ENCODE data around the gene SSR4. TPM values are rescaled to one million over a fixed set of nuclear protein-coding genes. Genes with fewer than 3 reads are reported as not detected.

SSR4 gene
- total and polyA plus RNA-seq, 2 of the 8 experiments (the other 6 are each of a cell fraction or from before 2014, with no cell fraction given): 168 to 642 TPM

DNA sequence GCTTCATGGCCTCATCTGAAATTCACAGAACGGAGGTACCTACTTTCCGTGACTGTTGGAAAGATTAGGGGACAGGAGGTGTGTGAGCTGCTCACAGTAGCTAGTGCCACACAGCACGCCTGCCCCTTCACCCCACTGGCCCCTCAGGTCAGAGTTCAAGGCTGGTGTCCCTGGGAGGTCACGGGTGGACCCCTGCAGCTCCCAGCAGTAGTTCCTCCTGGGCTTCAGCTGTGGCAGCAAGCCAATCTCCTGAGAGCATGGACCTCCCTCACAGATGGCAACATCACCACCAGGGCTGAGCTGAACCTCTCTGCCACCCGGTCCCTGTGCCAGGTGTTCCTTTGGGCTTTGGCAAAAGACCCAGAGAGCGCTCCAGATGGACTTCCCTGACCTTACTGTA, 2.1 kb upstream of the SSR4 start:
- no peak overlapping the region for H3K18ac ChIP-seq (ENCODE audit: extremely low read depth, low read length)
- H3K4ac ChIP-seq (replicated peaks; ENCODE audit: insufficient read length, low read depth, low read length): no peak overlapping the region
- H3K27me3 ChIP-seq (replicated peaks in 1 of 4; ENCODE audit: control insufficient read depth in 3 of 4, extremely low read depth in 1 of 4, insufficient read depth in 3 of 4, low read length in 3 of 4): no peaks in the 10 kb centered on the region
- 92% methylated on average over 4 of the region's 6 CpGs; no CpG with 5 or more reads in 1 of the 2 experiments for WGBS, 2 experiments (ENCODE audit: extremely low coverage in 1 of 2, insufficient coverage in 1 of 2, insufficient read length in 1 of 2, insufficient replicate concordance in 2 of 2, low coverage in 1 of 2, low lambda C conversion rate in 2 of 2, missing lambda C conversion rate in 1 of 2)
- no peak overlapping the region for H3K27ac ChIP-seq (ENCODE audit: low read depth, low read length)
- H3K79me2 ChIP-seq (ENCODE audit: control insufficient read depth in 1 of 2, insufficient read depth in 2 of 2, low read length in 2 of 2): peaks cover 0 to 34% of the 10 kb centered on the region in 2 experiments; a peak in 1 of 4 replicates
- DNase-seq (ENCODE audit: low read depth in 1 of 2, low spot score in 2 of 2) (no peak), FAIRE-seq (no peak)
- POLR2A ChIA-PET (ENCODE audit: partially characterized antibody): interaction anchor here (0.6 to 1.4 kb wide), 4 partner anchors 9 to 69 kb away, joined by 3 read pairs; partner anchors contain the start of gene BCAP31
- H2AFZ ChIP-seq (ENCODE audit: low read length): no peak overlapping the region
- H3K36me3 ChIP-seq (ENCODE audit: control insufficient read depth in 2 of 4, insufficient read depth in 4 of 4, low read length in 3 of 4): peaks cover 0 to 17% (median 2%) of the 10 kb centered on the region in 4 experiments; a peak in 2 of 8 replicates
- peaks cover 0 to 17% (median 6%) of the 10 kb centered on the region in 4 experiments; a peak in 4 of 7 replicates for H3K4me1 ChIP-seq (replicated peaks in 1 of 4; ENCODE audit: control insufficient read depth in 3 of 4, insufficient read depth in 4 of 4, low read length in 3 of 4)
- H4K91ac ChIP-seq (replicated peaks; ENCODE audit: insufficient read length, low read length): no peak overlapping the region
- H3K79me1 ChIP-seq (ENCODE audit: low read depth, low read length): no peaks in the 10 kb centered on the region; the same call in none of the 2 replicates
- H3K9ac ChIP-seq (replicated peaks in 1 of 4; ENCODE audit: extremely low read depth in 1 of 4, low read depth in 3 of 4, low read length in 3 of 4): no peak overlapping the region
- H2AK5ac ChIP-seq (ENCODE audit: low read depth, low read length): no peak overlapping the region
- no peak overlapping the region for H2BK15ac ChIP-seq (ENCODE audit: low read length)
- CTCF ChIA-PET (ENCODE audit: partially characterized antibody): interaction anchor here (1.2 to 3.0 kb wide), 3 partner anchors 10 to 156 kb away, joined by 3 to 14 read pairs (median 6); no protein-coding TSS in a partner anchor
- no peak overlapping the region for H2BK120ac ChIP-seq (replicated peaks; ENCODE audit: low read depth, low read length)
- no peak overlapping the region for H4K8ac ChIP-seq (ENCODE audit: extremely low read depth, insufficient read depth, low read length)
- no peaks in the 10 kb centered on the region for H3K9me3 ChIP-seq (ENCODE audit: insufficient read depth in 2 of 2, low read depth in 1 of 2, low read length in 1 of 2)
- no peak overlapping the region for H2BK20ac ChIP-seq (ENCODE audit: low read length)
- H4K5ac ChIP-seq (ENCODE audit: insufficient read length, low read depth, low read length): no peak overlapping the region
- TF ChIP-seq EGR1 (IDR thresholded peaks at IDR 0.05; ENCODE audit: borderline replicate concordance, low read depth, low read length): no peak
- TF ChIP-seq, protein P1, sequence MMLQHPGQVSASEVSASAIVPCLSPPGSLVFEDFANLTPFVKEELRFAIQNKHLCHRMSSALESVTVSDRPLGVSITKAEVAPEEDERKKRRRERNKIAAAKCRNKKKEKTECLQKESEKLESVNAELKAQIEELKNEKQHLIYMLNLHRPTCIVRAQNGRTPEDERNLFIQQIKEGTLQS (IDR thresholded peaks at IDR 0.05; ENCODE audit: insufficient read depth, low read depth, low read length): no peak
- no peak for TF ChIP-seq POU5F1 (IDR thresholded peaks at IDR 0.05; ENCODE audit: low read depth, low read length)
- TF ChIP-seq CBX5 (IDR thresholded peaks at IDR 0.05; ENCODE audit: low read depth, low read length): no peak
- no peak overlapping the region for H3K23ac ChIP-seq (ENCODE audit: insufficient read length)
- H4K20me1 ChIP-seq (replicated peaks in 1 of 2; ENCODE audit: control insufficient read depth in 1 of 2, insufficient read depth in 2 of 2, low read length in 2 of 2): peaks cover 0 to 7% of the 10 kb centered on the region in 2 experiments
- no peak overlapping the region for H3K4me3 ChIP-seq (ENCODE audit: extremely low read depth in 1 of 4, insufficient read depth in 2 of 4, low read depth in 3 of 4, low read length in 4 of 4)
- no peak overlapping the region for H2BK5ac ChIP-seq (ENCODE audit: low read depth, low read length)
- no peak overlapping the region; a peak in 1 of 4 replicates for H3K4me2 ChIP-seq (ENCODE audit: insufficient read depth in 1 of 2, low read depth in 2 of 2, low read length in 2 of 2)
- peaks cover 2% of the 10 kb centered on the region; the same call in 1 of the 2 replicates for H3K23me2 ChIP-seq (ENCODE audit: low read depth, low read length)
- H3K56ac ChIP-seq (replicated peaks; ENCODE audit: insufficient read length, low read depth, low read length): no peak overlapping the region
- H3K14ac ChIP-seq (ENCODE audit: insufficient read length): no peak overlapping the region
- H2BK12ac ChIP-seq (ENCODE audit: low read depth, low read length): no peak overlapping the region

Data from H1 (cell line).